GM18907 (cell line): ENCODE results near the gene RCBTB2.

Source experiments
- ATAC-seq: cut with Tn5 transposase; IDR thresholded peaks from one replicate; pipeline ENCODE4 v1.9.1; 2021; ENCODE audit warnings: mild to moderate bottlenecking, moderate library complexity; ENCODE audit not compliant: unreplicated experiment

RCBTB2 gene

GRCh38 chr13:48564056-48564455, 31.2 kb upstream of the RCBTB2 start:
- no peak for ATAC-seq

- ATAC-seq: no peak
These were observed 30.7 kb upstream of the RCBTB2 start for GRCh38 chr13:48563626-48564025.

- peak; percentile 98 for ATAC-seq
These were observed 29.6 kb upstream of the RCBTB2 start for GRCh38 chr13:48562296-48563066.

- peak; percentile 27 for ATAC-seq
These were observed 28.8 kb upstream of the RCBTB2 start for GRCh38 chr13:48561466-48562235.

GRCh38 chr13:48560657-48561337, 27.9 kb upstream of the RCBTB2 start:
- no peak for ATAC-seq

GRCh38 chr13:48559638-48560320, 26.9 kb upstream of the RCBTB2 start:
- ATAC-seq: no peak

GRCh38 chr13:48556817-48557216, 23.9 kb upstream of the RCBTB2 start:
- ATAC-seq: no peak

- ATAC-seq: no peak
These were observed 22.6 kb upstream of the RCBTB2 start for GRCh38 chr13:48555441-48555840.

GRCh38 chr13:48551329-48551728, 18.4 kb upstream of the RCBTB2 start:
- no peak for ATAC-seq

- no peak for ATAC-seq
These were observed 16.8 kb upstream of the RCBTB2 start for GRCh38 chr13:48549658-48550057.

- ATAC-seq: no peak
These were observed 14.8 kb upstream of the RCBTB2 start for GRCh38 chr13:48547663-48548092.

- no peak for ATAC-seq
These were observed 12.7 kb upstream of the RCBTB2 start for GRCh38 chr13:48545608-48546007.

GRCh38 chr13:48542581-48543341, 9.9 kb upstream of the RCBTB2 start:
- ATAC-seq: no peak

- ATAC-seq: no peak
These were observed 9.3 kb upstream of the RCBTB2 start for GRCh38 chr13:48542138-48542537.

GRCh38 chr13:48539550-48539949, 6.7 kb upstream of the RCBTB2 start:
- ATAC-seq: no peak

GRCh38 chr13:48536621-48537250, 3.9 kb upstream of the RCBTB2 start:
- ATAC-seq: no peak

GRCh38 chr13:48535766-48536165, 2.9 kb upstream of the RCBTB2 start:
- ATAC-seq: no peak

GRCh38 chr13:48534911-48535501, 2.1 kb upstream of the RCBTB2 start:
- ATAC-seq: no peak

- ATAC-seq: no peak
These were observed 1.2 kb upstream of the RCBTB2 start for GRCh38 chr13:48533961-48534600.
